ENCODE measurements around the gene KIF26B. TPM values are rescaled to one million over a fixed set of nuclear protein-coding genes. Genes with fewer than 3 reads are reported as not detected.

The KIF26B gene
- total and polyA plus RNA-seq, 10 of the 15 experiments (the other 5 are each of a cell fraction or from before 2014, with no cell fraction given) = 0.35 to 11.6 (median 2.2) TPM

DNA sequence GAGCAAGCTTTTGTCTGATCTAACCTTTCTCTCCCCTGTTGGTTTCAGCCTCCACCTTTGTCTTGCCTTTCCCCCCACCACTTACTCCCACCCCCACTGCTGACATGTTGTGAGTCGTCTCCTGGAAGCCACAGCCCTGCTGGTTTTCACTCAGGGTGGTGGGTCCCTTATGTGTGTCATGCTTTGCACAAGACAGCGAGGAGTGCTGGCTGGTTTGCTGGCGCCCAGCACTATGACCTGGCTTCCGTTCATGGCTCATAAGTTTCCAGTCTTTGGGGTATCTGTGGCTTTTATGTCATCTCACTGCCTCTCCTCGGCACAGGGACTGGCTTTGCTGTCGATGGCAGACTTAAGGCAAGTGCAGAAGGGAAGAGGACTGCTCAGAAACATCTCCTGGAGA lies 177.7 kb downstream of the KIF26B start (continued):
- TF ChIP-seq, protein P1, sequence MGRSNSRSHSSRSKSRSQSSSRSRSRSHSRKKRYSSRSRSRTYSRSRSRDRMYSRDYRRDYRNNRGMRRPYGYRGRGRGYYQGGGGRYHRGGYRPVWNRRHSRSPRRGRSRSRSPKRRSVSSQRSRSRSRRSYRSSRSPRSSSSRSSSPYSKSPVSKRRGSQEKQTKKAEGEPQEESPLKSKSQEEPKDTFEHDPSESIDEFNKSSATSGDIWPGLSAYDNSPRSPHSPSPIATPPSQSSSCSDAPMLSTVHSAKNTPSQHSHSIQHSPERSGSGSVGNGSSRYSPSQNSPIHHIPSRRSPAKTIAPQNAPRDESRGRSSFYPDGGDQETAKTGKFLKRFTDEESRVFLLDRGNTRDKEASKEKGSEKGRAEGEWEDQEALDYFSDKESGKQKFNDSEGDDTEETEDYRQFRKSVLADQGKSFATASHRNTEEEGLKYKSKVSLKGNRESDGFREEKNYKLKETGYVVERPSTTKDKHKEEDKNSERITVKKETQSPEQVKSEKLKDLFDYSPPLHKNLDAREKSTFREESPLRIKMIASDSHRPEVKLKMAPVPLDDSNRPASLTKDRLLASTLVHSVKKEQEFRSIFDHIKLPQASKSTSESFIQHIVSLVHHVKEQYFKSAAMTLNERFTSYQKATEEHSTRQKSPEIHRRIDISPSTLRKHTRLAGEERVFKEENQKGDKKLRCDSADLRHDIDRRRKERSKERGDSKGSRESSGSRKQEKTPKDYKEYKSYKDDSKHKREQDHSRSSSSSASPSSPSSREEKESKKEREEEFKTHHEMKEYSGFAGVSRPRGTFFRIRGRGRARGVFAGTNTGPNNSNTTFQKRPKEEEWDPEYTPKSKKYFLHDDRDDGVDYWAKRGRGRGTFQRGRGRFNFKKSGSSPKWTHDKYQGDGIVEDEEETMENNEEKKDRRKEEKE (IDR thresholded peaks at IDR 0.05) = no peak
- TF ChIP-seq GATAD2B (conservative IDR thresholded peaks at IDR 0.05; ENCODE audit: low read depth) (no peak), ESRRA (IDR thresholded peaks at IDR 0.05; ENCODE audit: low read length) (no peak), YY1 (IDR thresholded peaks at IDR 0.05; ENCODE audit: low read depth, low read length) (no peak), JUND (IDR thresholded peaks at IDR 0.05; ENCODE audit: low read depth, low read length) (no peak), RFX5 (IDR thresholded peaks at IDR 0.05; ENCODE audit: low read depth, low read length) (no peak), FOXM1 (IDR thresholded peaks at IDR 0.05; ENCODE audit: low read depth, low read length) (no peak), ATF7 (IDR thresholded peaks at IDR 0.05; ENCODE audit: low read depth) (no peak), IRF4 (IDR thresholded peaks at IDR 0.05; ENCODE audit: low read depth, low read length) (no peak)
- TF ChIP-seq, protein P2, sequence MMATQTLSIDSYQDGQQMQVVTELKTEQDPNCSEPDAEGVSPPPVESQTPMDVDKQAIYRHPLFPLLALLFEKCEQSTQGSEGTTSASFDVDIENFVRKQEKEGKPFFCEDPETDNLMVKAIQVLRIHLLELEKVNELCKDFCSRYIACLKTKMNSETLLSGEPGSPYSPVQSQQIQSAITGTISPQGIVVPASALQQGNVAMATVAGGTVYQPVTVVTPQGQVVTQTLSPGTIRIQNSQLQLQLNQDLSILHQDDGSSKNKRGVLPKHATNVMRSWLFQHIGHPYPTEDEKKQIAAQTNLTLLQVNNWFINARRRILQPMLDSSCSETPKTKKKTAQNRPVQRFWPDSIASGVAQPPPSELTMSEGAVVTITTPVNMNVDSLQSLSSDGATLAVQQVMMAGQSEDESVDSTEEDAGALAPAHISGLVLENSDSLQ (IDR thresholded peaks at IDR 0.05) = no peak

DNA sequence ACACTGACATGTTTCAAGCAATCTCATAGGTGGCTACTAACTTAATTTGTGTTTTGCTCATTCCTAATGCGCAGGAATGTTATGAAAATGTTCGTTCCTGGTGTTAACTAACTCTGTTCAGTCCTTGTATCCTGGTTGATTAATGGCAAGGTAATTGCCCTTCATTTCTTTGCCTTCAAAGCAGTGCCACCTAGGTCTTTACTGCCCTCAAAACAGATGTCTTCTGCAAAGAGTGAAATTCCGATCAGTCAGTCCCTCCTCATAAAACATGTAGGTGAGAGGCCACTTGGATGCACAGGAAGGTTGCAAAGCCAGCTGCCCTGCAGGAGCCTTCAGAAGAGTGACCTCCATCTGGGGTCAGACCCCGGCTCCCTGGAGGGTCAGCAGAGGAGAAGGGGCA lies 179.4 kb downstream of the KIF26B start:
- Histone ChIP-seq H3K36me3 (ENCODE audit: control insufficient read depth in 2 of 2, insufficient read depth in 2 of 2, low read length in 1 of 2) (no peaks in the 10 kb centered on the region), H3K9ac (ENCODE audit: control insufficient read depth, insufficient read depth, low read length) (no peak overlapping the region), H3K79me2 (ENCODE audit: control insufficient read depth, insufficient read depth, low read length) (no peaks in the 10 kb centered on the region), H3K9me3 (replicated peaks; ENCODE audit: control insufficient read depth, insufficient read depth, low read length) (no peaks in the 10 kb centered on the region), H3K27me3 (replicated peaks in 1 of 2; ENCODE audit: control insufficient read depth in 2 of 2, insufficient read depth in 2 of 2, low read length in 1 of 2) (no peaks in the 10 kb centered on the region), H3K27ac (ENCODE audit: control insufficient read depth, insufficient read depth) (no peak overlapping the region), H2AFZ (ENCODE audit: control insufficient read depth, low read depth, low read length) (no peak overlapping the region), H4K20me1 (ENCODE audit: control insufficient read depth, insufficient read depth) (no peaks in the 10 kb centered on the region), H3K4me2 (ENCODE audit: control insufficient read depth, insufficient read depth) (no peak overlapping the region), H3K4me1 (ENCODE audit: control insufficient read depth, insufficient read depth, low read length) (no peaks in the 10 kb centered on the region), H3K4me3 (no peak overlapping the region)
- ChIA-PET CTCF (no interaction called here), SMC1A (ENCODE audit: uncharacterized antibody, unreplicated experiment) (interaction anchor here (0.6 kb wide), 1 partner anchor 15 kb away, joined by 3 read pairs; no protein-coding TSS in a partner anchor), RAD21 (ENCODE audit: unreplicated experiment) (no interaction called here), POLR2A (no interaction called here)
- ATAC-seq (no peak), FAIRE-seq (no peak), DNase-seq (ENCODE audit: low read depth, low spot score) (no peak)
- no peak for TF ChIP-seq ZBED1 (IDR thresholded peaks at IDR 0.05; ENCODE audit: borderline replicate concordance)
- BruUV-seq (replicated peaks) = no TSS peak
- intact Hi-C loops (cut with micrococcal nuclease; ENCODE audit: unreplicated experiment) = no loop called here
- 49% methylated on average over 4 of the region's 4 CpGs for WGBS (ENCODE audit: insufficient coverage, insufficient replicate concordance, low lambda C conversion rate, missing lambda C conversion rate)
- in situ Hi-C loops (cut with MboI) = no loop called here
